ENCODE measurements around the gene CASP3.

DNA sequence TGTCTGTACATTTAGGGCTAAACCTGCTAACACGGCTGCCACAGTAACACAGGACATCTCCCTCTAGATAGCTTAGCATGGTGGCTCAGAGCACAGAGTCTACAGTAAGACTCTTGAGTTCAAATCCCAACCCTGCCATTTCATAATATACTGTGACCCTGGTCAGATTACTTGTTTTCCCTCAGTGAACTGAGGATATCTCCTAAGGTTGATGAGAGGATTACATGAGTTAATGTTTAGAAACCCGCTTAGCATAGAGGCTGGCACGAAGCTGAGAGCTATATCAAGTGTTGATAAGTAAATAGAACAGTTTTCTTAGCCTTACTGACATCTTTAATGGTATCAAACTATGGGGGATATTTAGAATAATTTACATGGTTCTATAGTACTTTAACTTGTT is 37.2 kb downstream of the CASP3 start:
- TF ChIP-seq YY1 (IDR thresholded peaks at IDR 0.05; ENCODE audit: insufficient read depth, insufficient read length) (no peak), ZNF274 (IDR thresholded peaks at IDR 0.05; ENCODE audit: low read depth, low read length) (no peak)

All from NT2/D1 (cell line).